ENCODE measurements around the gene EIF4G1.
A peak's percentile ranks its signal among the peaks of the same experiment; 100 is the strongest.

Gene EIF4G1

DNA sequence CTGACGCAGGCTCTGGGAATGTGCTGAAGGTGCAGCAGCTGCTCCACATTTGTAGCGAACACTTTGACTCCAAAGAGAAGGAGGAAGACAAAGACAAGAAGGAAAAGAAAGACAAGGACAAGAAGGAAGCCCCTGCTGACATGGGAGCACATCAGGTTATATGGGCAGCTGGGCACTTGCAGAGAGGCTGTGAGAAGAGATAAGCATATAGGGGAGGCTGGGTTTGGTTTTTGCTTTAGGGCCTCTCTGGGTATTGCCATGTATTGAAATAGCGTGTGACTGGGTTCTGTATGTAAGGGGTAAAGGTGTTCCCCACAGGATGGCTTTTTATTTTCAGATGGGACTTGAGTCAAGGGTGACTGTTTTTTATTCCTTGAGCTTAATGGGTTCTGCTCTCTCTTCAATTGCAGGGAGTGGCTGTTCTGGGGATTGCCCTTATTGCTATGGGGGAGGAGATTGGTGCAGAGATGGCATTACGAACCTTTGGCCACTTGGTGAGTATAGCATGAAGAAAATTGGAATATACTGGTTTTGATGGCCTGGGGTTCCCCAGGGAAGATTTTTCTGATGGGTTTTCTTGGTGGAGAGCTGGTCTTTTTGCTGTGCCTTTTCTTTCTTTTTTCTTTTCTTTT lies 7.9 kb upstream of the EIF4G1 start:
- no peak for DNase-seq

DNA sequence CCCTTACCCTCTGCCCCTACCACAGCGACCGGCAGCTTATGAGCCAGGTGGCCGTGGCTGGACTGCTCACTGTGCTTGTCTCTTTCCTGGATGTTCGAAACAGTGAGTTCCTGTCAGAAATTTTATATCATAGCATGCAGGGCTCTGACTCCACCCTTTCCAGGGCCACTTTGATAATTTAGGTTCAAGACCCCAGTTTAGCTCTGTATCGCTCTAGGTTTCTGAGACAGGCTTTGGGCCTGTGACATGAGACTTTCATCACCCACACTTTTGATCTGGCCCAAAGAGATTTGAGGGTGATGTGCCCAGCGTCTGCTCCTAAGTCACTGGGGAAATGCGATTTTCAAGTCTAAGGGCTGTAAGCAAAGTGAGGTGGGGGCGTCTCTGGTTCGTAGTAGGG lies 6.5 kb upstream of the EIF4G1 start:
- DNase-seq = no peak

DNA sequence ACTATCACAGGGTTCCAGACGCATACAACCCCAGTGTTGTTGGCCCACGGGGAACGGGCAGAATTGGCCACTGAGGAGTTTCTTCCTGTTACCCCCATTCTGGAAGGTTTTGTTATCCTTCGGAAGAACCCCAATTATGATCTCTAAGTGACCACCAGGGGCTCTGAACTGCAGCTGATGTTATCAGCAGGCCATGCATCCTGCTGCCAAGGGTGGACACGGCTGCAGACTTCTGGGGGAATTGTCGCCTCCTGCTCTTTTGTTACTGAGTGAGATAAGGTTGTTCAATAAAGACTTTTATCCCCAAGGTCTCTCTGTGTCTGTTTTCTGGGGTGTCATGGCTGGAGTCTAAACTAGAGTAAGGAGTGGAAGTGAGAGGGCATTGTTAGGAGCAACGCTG lies 5.7 kb upstream of the EIF4G1 start:
- no peak for DNase-seq

DNA sequence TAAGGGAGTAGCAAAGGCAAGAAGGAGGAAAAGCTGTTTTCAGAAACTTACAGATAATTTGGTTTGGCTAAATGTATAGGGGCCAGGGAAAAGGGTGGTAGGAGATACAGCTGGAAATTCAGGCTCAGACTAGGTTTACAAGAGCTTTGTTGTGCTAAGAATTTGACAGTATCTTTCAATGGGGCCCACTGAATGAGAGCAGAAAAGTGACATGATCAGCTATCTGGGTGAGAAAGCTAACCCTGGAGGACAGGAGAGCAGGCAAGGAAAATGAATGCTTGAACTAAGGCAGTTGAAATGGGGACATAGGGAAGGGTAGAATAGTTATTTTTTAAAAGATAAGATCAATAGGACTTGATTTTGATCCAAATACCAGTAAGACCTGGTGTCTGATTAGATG lies 2.8 kb upstream of the EIF4G1 start:
- no peak for DNase-seq

DNA sequence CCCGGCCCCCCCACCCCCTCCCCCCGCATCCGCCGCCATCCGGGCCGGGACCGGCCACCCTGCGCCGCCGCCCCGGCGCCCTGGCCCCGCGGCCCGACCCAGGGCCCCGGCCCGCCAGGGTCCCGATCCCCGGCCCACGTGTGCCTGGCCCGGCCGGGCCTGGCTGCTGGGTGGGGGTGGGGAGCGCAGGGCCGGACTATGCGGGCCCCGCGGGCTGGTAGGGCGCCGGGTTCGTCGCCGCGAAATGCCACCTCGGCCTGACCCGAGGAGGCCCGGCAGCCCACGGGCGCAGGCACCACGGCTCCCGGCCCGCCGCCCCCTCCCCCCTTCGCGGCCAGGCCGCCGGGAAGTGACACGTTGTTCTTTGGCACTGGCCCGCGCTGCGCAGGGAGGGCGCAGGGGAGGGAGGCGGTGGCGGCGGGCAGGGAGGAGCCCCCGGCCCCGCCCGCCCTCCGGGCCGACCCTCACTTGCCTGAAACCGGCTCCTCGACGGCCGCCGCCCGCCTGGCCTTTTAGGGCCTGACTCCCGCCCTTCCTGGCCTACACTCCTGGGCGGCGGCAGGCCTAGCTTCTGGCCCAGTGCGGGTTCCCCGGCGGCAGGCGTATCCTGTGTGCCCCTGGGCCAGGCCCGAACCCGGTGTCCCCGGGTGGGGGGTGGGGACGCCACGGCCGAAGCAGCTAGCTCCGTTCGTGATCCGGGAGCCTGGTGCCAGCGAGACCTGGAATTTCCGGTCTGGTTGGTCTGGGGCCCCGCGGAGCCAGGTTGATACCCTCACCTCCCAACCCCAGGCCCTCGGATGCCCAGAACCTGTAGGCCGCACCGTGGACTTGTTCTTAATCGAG lies 515 bp downstream of the EIF4G1 start:
- DNase-seq = peak; percentile 66

DNA sequence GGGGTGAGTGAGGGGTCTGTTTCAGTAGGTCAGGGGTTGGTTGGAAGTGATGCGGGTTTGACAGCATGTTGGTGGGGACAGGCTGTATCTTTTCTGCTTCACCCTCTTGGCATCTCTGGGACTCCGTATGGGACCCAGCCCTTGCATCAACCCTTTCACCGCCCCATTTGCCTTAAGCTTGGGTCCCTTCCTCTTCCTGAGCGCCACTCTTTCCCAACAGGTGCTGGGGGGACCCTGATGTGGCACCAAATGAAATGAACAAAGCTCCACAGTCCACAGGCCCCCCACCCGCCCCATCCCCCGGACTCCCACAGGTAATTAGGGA lies 1.1 kb downstream of the EIF4G1 start:
- no peak for DNase-seq

DNA sequence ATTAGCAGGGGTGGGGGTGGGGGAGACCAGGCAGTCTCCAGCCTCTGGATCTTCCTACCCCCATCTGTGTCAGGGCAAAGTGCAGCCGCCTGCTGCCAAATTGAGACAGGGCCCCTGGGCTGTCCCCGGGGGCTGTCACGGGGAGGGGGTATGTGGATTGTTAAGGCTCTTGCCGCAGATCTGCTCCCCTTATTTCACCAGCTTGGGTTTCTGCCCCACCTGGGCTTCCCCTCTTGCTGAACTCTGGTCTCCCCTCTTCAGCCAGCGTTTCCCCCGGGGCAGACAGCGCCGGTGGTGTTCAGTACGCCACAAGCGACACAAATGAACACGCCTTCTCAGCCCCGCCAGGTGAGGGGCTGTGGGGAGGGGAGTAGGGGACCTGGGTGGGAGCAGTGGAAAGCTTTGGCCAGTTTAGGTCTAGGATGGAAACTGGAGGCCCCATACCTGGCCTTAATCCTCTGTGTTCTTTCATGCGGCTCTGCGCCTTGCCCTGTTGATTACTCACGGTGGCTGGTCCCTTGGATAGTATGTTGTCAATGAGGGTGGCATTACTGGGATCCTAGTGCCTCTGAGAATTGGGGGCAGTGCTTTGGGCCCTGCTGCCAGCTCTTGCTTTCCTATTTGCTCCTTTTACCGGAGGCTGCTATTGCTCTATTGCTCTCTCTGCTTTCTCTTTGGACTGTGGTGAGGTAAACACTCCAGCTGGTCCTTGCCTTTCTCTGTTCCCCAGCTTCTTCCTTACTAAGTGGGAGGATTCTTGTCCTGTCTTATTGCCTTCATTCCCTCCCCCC lies 1.7 kb downstream of the EIF4G1 start:
- no peak for DNase-seq

DNA sequence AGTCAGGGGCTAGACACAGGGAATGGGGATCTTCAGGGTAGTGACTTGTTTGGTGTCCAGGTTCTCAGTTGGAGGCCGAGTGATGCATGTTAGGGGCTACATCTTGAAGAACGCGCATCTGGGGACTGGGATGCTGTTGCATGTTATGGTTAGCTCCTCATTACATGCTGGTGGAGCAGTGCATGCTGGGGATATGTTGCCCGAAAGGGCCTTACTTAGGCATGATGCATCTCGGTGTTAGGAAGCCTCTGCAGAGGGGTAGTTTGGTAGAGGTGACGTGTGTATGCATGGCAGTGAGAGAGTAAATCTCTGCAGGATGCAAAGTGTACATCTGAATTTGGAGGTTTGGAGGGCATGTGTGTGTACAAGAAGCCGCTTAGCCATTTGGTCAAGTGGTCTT lies 2.4 kb downstream of the EIF4G1 start:
- no peak for DNase-seq

DNA sequence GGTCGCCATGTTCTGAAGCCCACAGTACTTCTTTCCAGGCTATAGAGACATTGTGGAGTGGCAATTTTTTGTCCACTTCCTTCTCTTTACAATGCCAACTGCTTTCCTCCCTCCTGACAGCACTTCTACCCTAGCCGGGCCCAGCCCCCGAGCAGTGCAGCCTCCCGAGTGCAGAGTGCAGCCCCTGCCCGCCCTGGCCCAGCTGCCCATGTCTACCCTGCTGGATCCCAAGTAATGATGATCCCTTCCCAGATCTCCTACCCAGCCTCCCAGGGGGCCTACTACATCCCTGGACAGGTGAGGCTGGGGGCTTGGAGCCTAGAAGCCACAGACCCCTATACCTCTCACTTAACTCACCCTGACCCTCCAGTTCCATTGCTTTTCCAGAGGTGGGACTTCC lies 2.8 kb downstream of the EIF4G1 start:
- no peak for DNase-seq

DNA sequence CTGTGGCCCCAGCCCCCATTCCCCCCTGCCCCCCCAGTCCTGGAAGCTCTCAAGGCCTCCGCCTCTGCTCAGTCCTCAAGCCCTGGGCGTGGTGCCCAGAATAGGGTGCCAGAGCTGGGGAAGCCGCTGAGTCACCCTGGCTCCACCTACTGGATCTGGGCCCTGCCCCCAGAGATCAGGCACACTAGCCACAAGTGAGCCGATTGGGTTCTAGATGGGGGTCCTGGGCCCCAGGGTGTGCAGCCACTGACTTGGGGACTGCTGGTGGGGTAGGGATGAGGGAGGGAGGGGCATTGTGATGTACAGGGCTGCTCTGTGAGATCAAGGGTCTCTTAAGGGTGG lies 5.7 kb downstream of the EIF4G1 start:
- DNase-seq = no peak

DNA sequence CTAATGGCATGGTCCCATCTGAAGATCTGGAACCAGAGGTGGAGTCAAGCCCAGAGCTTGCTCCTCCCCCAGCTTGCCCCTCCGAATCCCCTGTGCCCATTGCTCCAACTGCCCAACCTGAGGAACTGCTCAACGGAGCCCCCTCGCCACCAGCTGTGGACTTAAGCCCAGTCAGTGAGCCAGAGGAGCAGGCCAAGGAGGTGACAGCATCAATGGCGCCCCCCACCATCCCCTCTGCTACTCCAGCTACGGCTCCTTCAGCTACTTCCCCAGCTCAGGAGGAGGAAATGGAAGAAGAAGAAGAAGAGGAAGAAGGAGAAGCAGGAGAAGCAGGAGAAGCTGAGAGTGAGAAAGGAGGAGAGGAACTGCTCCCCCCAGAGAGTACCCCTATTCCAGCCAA lies 7.3 kb downstream of the EIF4G1 start:
- no peak for DNase-seq

DNA sequence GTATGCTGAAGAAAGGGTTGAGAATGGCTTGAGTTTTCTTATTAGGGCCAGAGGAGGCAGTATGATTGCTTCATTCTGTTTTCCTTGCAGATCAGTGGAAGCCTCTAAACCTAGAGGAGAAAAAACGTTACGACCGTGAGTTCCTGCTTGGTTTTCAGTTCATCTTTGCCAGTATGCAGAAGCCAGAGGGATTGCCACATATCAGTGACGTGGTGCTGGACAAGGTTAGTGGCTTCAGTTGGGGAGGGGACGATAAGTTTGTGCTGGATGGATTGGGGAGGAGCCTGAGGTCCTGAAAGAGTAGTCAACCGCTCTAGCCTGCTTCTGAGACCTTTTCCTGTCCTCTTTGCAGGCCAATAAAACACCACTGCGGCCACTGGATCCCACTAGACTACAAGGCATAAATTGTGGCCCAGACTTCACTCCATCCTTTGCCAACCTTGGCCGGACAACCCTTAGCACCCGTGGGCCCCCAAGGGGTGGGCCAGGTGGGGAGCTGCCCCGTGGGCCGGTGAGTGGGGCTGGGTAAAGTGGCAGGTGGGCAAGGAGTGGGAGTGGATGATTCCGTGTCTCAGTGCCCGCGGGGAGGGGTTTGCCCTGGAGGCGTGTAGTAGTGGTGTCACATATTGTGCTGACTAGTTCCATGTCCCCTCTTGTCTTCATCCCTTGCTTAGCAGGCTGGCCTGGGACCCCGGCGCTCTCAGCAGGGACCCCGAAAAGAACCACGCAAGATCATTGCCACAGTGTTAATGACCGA lies 8.5 kb downstream of the EIF4G1 start:
- no peak for DNase-seq

DNA sequence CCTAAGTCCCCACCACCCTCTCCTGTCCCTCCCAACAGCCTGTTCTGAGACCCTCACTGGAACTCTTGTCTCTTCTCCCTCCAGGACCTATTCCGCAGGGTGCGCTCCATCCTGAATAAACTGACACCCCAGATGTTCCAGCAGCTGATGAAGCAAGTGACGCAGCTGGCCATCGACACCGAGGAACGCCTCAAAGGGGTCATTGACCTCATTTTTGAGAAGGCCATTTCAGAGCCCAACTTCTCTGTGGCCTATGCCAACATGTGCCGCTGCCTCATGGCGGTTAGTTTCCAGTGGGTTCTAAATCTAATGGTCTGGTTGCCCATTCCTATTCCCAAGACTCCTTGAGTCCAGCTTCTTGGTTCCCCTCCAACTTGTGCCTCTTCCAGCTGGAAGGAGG lies 9.3 kb downstream of the EIF4G1 start:
- no peak for DNase-seq

DNA sequence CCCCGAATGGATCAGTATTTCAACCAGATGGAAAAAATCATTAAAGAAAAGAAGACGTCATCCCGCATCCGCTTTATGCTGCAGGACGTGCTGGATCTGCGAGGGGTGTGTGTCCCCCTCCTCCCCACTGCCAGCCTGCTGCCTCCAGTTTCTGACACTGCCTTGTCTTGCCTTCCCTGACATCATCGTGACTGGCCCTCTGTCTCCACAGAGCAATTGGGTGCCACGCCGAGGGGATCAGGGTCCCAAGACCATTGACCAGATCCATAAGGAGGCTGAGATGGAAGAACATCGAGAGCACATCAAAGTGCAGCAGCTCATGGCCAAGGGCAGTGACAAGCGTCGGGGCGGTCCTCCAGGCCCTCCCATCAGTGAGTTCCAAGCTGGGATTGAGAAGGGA lies 10.9 kb downstream of the EIF4G1 start:
- no peak for DNase-seq

DNA sequence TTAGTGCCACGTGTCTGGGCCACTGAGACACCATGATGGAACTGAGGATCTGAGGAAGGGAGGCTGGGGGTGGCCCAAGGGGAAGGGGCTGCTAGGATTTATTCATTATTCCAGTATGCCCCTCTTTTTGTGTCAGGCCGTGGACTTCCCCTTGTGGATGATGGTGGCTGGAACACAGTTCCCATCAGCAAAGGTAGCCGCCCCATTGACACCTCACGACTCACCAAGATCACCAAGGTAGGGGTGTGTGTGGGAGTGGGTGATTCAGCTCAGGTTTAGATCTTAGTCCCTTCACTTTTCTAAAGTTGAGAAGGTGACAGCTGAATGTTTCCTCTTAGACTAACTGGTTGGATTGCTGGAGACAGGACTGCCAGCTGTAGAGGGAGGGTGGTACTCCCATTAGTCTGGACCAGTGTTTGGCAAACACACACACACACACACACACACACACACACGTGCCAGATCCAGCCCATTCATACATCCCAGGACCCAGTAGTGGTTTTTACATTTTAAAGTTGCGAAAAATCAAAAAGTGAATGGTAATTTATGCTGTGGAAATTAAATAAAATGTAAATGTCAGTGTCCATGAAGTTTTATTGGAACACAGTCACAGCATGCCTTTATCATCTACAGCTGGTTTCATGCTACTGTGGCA lies 11.4 kb downstream of the EIF4G1 start:
- no peak for DNase-seq

DNA sequence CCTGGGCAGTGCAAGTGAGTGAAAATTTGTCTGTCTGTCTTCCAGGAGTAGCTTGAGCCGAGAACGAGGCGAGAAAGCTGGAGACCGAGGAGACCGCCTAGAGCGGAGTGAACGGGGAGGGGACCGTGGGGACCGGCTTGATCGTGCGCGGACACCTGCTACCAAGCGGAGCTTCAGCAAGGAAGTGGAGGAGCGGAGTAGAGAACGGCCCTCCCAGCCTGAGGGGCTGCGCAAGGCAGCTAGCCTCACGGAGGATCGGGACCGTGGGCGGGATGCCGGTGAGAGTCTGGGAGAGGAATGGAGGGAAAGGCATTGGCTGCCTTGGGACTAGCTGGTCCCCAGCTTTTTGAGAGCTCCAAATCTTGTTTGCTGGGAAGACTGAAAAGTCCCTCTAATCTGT lies 12.8 kb downstream of the EIF4G1 start:
- no peak for DNase-seq

DNA sequence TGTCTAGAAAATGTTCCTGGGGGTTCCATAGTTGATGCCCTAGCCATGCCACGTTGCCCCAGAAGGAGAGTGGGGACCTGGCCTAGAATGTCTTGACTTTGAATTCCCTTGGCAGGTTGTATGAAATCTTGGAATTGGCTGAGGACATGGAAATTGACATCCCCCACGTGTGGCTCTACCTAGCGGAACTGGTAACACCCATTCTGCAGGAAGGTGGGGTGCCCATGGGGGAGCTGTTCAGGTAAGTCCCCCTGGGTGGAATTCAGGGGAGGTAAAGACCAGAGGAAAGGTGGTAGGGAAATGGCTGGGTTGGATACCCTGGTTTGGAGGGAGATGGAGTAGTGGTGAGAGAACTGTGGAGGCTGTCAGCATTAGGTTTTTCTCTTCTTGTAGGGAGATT lies 14.1 kb downstream of the EIF4G1 start:
- no peak for DNase-seq

DNA sequence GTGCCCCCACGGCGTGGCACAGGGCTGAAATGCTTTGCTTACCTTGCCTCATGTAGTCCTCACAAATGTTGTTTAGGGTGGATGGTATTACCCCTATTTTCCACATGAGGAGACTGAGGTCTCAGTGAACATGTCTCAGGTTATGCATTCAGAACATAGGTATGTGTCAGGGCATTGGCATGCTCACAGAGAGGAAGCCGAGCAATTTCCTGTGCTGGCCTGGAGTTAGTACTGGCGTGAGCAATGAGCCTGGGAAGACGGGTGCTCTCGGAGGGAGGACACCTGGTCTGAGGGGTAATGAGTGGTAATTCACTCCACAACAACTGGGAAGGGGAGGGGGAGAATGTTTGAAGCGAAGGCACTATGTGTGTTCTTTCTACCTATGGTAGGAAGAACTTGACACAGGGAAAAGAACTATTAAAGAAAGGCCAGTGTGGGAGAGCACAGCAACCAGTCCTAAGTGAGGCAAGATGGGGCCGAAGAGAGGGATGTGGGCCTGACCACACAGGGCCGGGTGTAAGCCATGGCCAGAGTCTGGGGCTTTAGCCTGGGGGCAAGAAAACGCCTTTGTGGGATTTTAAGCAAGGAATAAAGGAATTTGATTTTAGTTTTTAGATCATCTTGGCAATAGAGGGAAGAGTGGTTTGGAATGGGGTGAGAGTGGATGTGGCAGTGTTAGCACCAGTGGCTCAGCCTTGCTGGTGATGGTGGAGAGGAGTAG lies 18.1 kb downstream of the EIF4G1 start:
- DNase-seq = no peak

DNA sequence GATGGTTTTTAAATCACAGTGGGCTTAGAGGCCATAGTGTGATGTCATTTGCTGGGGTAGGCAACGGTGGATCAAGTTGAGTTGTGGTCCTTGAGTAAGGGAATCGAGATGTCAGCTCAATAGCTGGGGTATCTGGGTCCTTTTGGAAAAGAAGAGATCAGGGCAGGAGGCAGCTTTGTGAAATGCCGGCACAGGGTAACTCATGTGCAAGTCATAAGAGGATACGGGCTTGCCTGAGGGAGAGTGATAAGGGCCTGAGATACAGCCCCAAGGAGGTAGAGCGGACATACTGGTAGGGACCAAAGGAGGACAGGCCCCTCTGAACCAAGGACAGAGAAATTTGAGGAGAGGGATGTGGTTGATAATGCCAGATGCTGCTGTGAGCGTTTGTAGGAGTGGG lies 18.8 kb downstream of the EIF4G1 start:
- DNase-seq = no peak

DNA sequence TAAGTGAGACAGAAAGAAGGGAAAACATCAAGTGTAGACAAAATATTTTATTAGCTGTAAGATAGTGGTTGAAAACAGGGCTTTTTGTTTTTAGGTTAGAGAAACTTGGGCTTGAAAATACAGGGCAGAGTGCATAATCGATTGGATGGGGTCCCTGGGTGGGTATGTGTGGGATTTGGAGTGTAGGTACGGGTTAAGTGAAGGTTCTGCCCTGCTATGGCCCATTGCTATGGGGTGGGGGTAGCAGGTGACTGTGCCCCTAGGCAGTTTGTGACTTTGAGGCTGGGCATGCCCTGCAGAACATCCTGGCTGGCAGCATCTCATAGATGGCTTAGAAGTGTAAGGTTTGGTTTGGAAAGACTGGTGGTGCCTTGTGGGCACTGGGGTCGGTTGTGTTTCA lies 19.3 kb downstream of the EIF4G1 start:
- DNase-seq = no peak

DNA sequence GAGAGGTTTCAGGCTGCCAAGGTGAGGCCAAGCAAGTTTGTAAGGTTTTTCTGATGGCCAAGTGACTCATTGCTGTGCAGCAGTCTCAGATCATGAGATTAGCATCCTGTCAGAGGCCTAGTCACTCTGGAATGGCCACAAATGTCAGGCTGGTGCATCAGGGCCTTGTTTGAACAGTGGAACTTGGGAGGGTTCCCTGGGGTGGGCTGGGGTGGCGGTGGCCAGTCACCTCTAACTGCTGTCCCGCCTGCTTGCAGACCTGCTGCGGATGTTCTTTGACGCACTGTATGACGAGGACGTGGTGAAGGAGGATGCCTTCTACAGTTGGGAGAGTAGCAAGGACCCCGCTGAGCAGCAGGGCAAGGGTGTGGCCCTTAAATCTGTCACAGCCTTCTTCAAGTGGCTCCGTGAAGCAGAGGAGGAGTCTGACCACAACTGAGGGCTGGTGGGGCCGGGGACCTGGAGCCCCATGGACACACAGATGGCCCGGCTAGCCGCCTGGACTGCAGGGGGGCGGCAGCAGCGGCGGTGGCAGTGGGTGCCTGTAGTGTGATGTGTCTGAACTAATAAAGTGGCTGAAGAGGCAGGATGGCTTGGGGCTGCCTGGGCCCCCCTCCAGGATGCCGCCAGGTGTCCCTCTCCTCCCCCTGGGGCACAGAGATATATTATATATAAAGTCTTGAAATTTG lies 20.2 kb downstream of the EIF4G1 start:
- no peak for DNase-seq

DNA sequence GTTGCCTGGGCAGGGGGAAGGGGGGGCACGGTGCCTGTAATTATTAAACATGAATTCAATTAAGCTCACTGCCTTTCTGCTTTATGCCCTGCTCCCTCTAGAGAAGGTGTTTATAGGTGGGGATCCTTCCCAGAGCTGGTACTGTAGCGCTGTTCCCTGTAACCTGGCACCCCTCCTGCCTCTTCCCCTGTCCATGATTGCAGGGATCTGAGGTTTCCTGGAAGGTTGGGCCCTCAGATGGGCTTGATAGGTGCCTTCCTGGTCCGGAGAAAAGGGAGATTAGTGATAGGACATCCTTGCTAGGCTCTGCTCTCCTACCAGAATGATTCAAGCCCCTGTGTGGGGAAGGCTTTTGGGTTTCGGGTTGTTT lies 20.9 kb downstream of the EIF4G1 start:
- DNase-seq = no peak

Measured in activated CD4-positive, CD25-positive, alpha-beta regulatory T cell treated with anti-CD3 and anti-CD28 coated beads, Interleukin-2, amount 50 U/mL, for 72 hours (primary cell).